Smooth muscle cell (in vitro differentiated cells): ENCODE data around the gene HLF. TPM values are rescaled to one million over a fixed set of nuclear protein-coding genes. Genes with fewer than 3 reads are reported as not detected.

Source experiments
- DNase-seq: peaks from one replicate; lab custom pipeline; 2025; ENCODE audit not compliant: unreplicated experiment; lab: John Stamatoyannopoulos, UW
- H2AFZ ChIP-seq: fragments of 200-600 bp; sonication (generic); 2 replicates; pipeline ENCODE4 v1.6.0; 2016; ENCODE audit warnings: antibody characterized with exemption, low read depth, mild to moderate bottlenecking
- H3F3A ChIP-seq: fragments of 200-600 bp; sonication (generic); 2 replicates; pipeline ENCODE4 v1.6.0; 2017; ENCODE audit warnings: antibody characterized with exemption, low read depth
- H3K27ac ChIP-seq: fragments of 200-600 bp; sonication (generic); 2 replicates; pipeline ENCODE4 v1.5.1; 2016; ENCODE audit warnings: low read depth, mild to moderate bottlenecking
- H3K27me3 ChIP-seq: fragments of 200-600 bp; sonication (generic); 2 replicates; pipeline ENCODE4 v1.6.1; 2016; ENCODE audit warnings: low read depth, mild to moderate bottlenecking
- H3K36me3 ChIP-seq: fragments of 200-600 bp; sonication (generic); 2 replicates; pipeline ENCODE4 v1.5.1; 2016; ENCODE audit warnings: low read depth
- H3K4me1 ChIP-seq: fragments of 200-600 bp; sonication (generic); 2 replicates; pipeline ENCODE4 v1.5.1; 2016; ENCODE audit warnings: low read depth
- H3K4me2 ChIP-seq: fragments of 200-600 bp; sonication (generic); 2 replicates; pipeline ENCODE4 v1.6.0; 2016; ENCODE audit warnings: mild to moderate bottlenecking
- H3K4me3 ChIP-seq: fragments of 200-600 bp; sonication (generic); 2 replicates; pipeline ENCODE4 v1.5.1; 2016; ENCODE audit warnings: mild to moderate bottlenecking
- H3K79me2 ChIP-seq: fragments of 200-600 bp; sonication (generic); 2 replicates; pipeline ENCODE4 v1.6.0; 2016; ENCODE audit warnings: low read depth, mild to moderate bottlenecking
- H3K9ac ChIP-seq: fragments of 200-600 bp; sonication (generic); 2 replicates; pipeline ENCODE4 v1.6.0; 2016; ENCODE audit warnings: low read depth
- H3K9me3 ChIP-seq: fragments of 200-600 bp; sonication (generic); replicated peaks from 2 replicates; pipeline ENCODE4 v1.5.1; 2016; ENCODE audit warnings: low read depth
- H4K20me1 ChIP-seq: fragments of 200-600 bp; sonication (generic); 2 replicates; pipeline ENCODE4 v1.6.0; 2016; ENCODE audit warnings: low read depth
- WGBS: methylation state at CpG from one replicate; pipeline ENCODE4 v1.1.7; 2016; ENCODE audit warnings: low lambda C conversion rate; 5-methylcytosine and 5-hydroxymethylcytosine counted together
- polyA plus RNA-seq: library from polyadenylated mRNA; unstranded; fragments of >200 nt; fragmentation: Nextera tagmentation; extraction: Ambion mirVana; gene quantifications from 2 replicates; pipeline ENCODE4 v1.2.1, GENCODE V29; 2016
- total RNA-seq: library from RNA; depleted of rRNA; stranded (reverse); fragments of >200 nt; gene quantifications from 2 replicates; pipeline ENCODE4 v1.2.3, GENCODE V29; 2014
- TF ChIP-seq, protein P1 (sequence below): fragments of 200-600 bp; sonication (generic); IDR thresholded peaks from 2 replicates; pipeline ENCODE4 v1.5.1; 2017; ENCODE audit warnings: borderline replicate concordance, mild to moderate bottlenecking, antibody characterized with exemption; ENCODE audit not compliant: insufficient read depth, poor library complexity, severe bottlenecking

HLF gene
- total and polyA plus RNA-seq, 2 experiments from 2014 or later = 0.19 TPM; not detected in 1

DNA sequence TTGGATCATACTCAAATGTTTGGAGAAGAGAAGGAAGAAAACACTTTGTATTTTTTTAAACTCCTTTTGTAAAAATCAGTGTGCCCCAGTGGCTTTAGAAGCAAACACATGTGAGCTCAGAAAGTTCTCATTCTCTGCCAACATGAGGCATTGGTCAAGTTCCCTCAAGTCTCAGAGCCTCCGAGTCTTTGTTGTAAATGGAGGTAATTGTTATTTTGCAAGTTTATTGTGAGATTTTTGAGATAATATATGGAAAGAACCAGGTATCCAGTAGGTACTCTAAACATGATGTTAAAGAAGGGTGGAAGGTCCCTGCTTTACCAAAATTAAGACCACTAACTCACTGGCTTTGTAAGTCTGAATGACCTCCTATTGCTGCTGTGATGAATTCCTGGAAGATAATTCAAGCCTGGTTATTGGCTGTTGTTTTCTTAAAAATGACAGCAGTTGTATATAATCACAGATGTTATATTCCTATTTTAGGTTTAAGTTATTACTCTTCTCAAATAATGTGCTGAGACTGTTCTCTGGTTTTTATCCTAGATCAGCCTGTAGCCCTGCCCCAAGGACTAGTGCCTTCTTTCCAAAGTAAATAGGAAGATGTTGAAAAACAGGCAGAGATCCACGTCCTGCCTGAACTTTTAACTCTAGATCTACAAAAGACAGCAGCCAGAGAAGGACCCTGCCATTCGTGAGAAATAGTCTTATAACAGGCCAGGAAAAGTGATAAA is 2.4 kb downstream of the HLF start:
- no peak overlapping the region for H3K9ac ChIP-seq
- no peak overlapping the region for H3K4me2 ChIP-seq
- H3K4me1 ChIP-seq = peaks cover 13% of the 10 kb centered on the region
- TF ChIP-seq, protein P1, sequence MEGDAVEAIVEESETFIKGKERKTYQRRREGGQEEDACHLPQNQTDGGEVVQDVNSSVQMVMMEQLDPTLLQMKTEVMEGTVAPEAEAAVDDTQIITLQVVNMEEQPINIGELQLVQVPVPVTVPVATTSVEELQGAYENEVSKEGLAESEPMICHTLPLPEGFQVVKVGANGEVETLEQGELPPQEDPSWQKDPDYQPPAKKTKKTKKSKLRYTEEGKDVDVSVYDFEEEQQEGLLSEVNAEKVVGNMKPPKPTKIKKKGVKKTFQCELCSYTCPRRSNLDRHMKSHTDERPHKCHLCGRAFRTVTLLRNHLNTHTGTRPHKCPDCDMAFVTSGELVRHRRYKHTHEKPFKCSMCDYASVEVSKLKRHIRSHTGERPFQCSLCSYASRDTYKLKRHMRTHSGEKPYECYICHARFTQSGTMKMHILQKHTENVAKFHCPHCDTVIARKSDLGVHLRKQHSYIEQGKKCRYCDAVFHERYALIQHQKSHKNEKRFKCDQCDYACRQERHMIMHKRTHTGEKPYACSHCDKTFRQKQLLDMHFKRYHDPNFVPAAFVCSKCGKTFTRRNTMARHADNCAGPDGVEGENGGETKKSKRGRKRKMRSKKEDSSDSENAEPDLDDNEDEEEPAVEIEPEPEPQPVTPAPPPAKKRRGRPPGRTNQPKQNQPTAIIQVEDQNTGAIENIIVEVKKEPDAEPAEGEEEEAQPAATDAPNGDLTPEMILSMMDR = no peak
- H3F3A ChIP-seq = no peaks in the 10 kb centered on the region
- H3K9me3 ChIP-seq = no peaks in the 10 kb centered on the region
- no peak for DNase-seq
- no peak overlapping the region for H3K4me3 ChIP-seq
- no peak overlapping the region for H2AFZ ChIP-seq
- H3K27ac ChIP-seq = no peak overlapping the region
- H3K27me3 ChIP-seq = peaks cover 83% of the 10 kb centered on the region
- no peaks in the 10 kb centered on the region for H3K79me2 ChIP-seq
- WGBS = 80% methylated on average over 3 of the region's 3 CpGs
- H4K20me1 ChIP-seq = no peaks in the 10 kb centered on the region
- H3K36me3 ChIP-seq = no peaks in the 10 kb centered on the region

DNA sequence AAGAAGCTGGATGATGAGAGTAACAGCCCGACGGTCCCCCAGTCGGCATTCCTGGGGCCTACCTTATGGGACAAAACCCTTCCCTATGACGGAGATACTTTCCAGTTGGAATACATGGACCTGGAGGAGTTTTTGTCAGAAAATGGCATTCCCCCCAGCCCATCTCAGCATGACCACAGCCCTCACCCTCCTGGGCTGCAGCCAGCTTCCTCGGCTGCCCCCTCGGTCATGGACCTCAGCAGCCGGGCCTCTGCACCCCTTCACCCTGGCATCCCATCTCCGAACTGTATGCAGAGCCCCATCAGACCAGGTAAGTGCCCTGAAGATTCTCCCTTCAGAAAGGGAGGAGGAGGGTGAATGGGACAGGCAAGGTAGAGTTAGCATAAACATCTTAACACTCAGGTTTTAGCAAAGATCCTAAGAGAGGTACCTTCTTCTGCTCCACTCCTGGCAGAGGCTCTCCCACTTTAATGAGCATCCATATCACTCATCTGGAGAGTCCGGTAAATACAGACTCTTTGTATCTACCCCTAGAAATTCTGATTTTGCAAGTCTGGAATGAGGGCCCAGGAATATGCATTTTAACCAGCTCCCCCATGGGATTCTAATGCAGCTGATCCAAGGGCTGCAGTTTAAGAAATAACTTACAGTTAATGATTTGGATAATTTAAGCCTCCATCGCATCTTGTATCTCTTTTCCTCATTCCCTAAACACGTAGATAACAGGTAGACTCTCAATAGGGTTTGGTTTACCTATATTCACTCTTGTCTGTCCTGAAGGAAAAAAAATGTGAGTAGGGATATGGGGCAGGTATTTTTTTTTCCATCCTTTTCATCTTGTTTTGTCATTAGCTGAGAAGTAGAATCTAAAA is 3.3 kb downstream of the HLF start:
- H2AFZ ChIP-seq = no peak overlapping the region
- H3K36me3 ChIP-seq = no peaks in the 10 kb centered on the region
- peaks cover 13% of the 10 kb centered on the region for H3K4me1 ChIP-seq
- peaks cover 74% of the 10 kb centered on the region for H3K27me3 ChIP-seq
- 92% methylated on average over 11 of the region's 11 CpGs for WGBS
- no peaks in the 10 kb centered on the region for H3K9me3 ChIP-seq
- no peaks in the 10 kb centered on the region for H4K20me1 ChIP-seq
- no peak for DNase-seq
- no peak overlapping the region for H3K27ac ChIP-seq
- TF ChIP-seq, protein P1 = no peak
- H3K79me2 ChIP-seq = no peaks in the 10 kb centered on the region
- no peaks in the 10 kb centered on the region for H3F3A ChIP-seq
- H3K4me3 ChIP-seq = no peak overlapping the region
- no peak overlapping the region for H3K9ac ChIP-seq
- no peak overlapping the region for H3K4me2 ChIP-seq

DNA sequence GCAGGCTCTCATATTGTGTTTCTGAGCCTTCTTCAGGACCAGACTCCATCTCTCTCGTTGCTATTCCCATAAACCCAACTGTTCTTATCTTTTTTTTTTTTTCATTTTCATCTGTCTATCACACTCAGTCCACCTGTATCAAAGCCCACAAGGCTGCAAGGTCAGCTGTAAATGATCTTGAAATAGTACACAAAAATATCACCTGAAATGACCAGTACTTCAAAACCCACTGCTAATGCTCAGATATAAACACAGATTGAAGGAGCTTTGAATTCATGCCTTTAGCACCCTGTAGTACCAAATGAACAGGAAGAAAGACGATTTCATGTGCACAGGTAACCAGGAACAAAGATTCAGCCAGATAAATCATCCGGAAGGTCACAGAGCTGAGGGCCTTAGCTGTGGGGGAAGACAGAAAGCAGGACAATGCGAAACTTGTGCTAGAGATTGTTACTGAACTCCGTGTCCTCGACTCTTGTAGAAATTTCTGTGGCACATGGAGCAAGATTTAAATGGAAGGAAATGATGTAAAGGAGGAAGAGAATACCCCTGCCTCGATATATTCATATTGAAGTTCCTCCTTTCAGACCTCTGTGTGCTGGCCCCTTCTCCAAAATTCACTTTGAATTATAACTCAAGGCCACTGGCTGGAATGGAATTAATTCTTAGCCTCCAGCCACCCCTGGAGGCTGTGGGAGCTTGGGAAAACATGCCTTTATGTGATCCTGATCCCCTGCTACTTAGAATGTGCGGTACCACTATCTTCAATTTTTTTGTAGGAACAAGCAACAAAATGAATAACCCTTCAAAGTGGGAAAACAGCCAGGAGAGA is 4.1 kb downstream of the HLF start:
- H3K9me3 ChIP-seq = no peaks in the 10 kb centered on the region
- H3K27me3 ChIP-seq = peaks cover 66% of the 10 kb centered on the region
- no peaks in the 10 kb centered on the region for H3F3A ChIP-seq
- no peak overlapping the region for H3K9ac ChIP-seq
- no peak overlapping the region for H3K27ac ChIP-seq
- no peak overlapping the region for H2AFZ ChIP-seq
- H3K79me2 ChIP-seq = no peaks in the 10 kb centered on the region
- no peaks in the 10 kb centered on the region for H3K36me3 ChIP-seq
- 86% methylated on average over 8 of the region's 8 CpGs for WGBS
- TF ChIP-seq, protein P1 = no peak
- DNase-seq = no peak
- no peak overlapping the region for H3K4me2 ChIP-seq
- no peaks in the 10 kb centered on the region for H4K20me1 ChIP-seq
- H3K4me1 ChIP-seq = peaks cover 13% of the 10 kb centered on the region
- no peak overlapping the region for H3K4me3 ChIP-seq
